IPS-NIHi11 (cell line): ENCODE results near the gene CIB4.
A peak's percentile ranks its signal among the peaks of the same experiment; 100 is the strongest.

Source experiments
- DNase-seq: peaks from one replicate; pipeline ENCODE4 v3.0.0; 2012; ENCODE audit warnings: mixed read lengths, low spot score

The CIB4 gene

GRCh38 chr2:26621469-26622199 is 19.5 kb downstream of the CIB4 start:
- DNase-seq = no peak

- DNase-seq = no peak
Measured at GRCh38 chr2:26620031-26620605, 21.0 kb downstream of the CIB4 start.

- DNase-seq = no peak
Measured at GRCh38 chr2:26619521-26619951, 21.6 kb downstream of the CIB4 start.

GRCh38 chr2:26619096-26619495 is 22.1 kb downstream of the CIB4 start:
- DNase-seq = no peak

GRCh38 chr2:26618611-26619010 is 22.6 kb downstream of the CIB4 start:
- no peak for DNase-seq

GRCh38 chr2:26617588-26618083 is 23.5 kb downstream of the CIB4 start:
- DNase-seq = no peak

GRCh38 chr2:26616706-26617587 is 24.2 kb downstream of the CIB4 start:
- no peak for DNase-seq

- DNase-seq = no peak
Measured at GRCh38 chr2:26615860-26616705, 25.1 kb downstream of the CIB4 start.

GRCh38 chr2:26615336-26615859 is 25.8 kb downstream of the CIB4 start:
- no peak for DNase-seq

GRCh38 chr2:26614216-26615138 is 26.7 kb downstream of the CIB4 start:
- no peak for DNase-seq

GRCh38 chr2:26613241-26614215 is 27.6 kb downstream of the CIB4 start:
- peak; percentile 46 for DNase-seq

- DNase-seq = no peak
Measured at GRCh38 chr2:26612522-26613240, 28.5 kb downstream of the CIB4 start.

GRCh38 chr2:26612034-26612433 is 29.1 kb downstream of the CIB4 start:
- no peak for DNase-seq

GRCh38 chr2:26610504-26611335 is 30.4 kb downstream of the CIB4 start:
- no peak for DNase-seq

GRCh38 chr2:26609839-26610277 is 31.3 kb downstream of the CIB4 start:
- no peak for DNase-seq

GRCh38 chr2:26609205-26609631 is 31.9 kb downstream of the CIB4 start:
- DNase-seq = no peak

- no peak for DNase-seq
Measured at GRCh38 chr2:26608557-26608956, 32.6 kb downstream of the CIB4 start.
